HepG2 (cell line): ENCODE measurements around the gene LRRC32. TPM values are rescaled to one million over a fixed set of nuclear protein-coding genes. Genes with fewer than 3 reads are reported as not detected.
"Not testable (repeated sequence)": the region's sequence is repeated elsewhere in the genome, so short reads cannot be mapped to it uniquely, and the experiment has no call there.

Source experiments
- ATAC-seq: fragments of 200-7000 bp; cut with Tn5 transposase; 3 replicates; pipeline ENCODE4 v1.9.1; 2020; ENCODE audit warnings: mild to moderate bottlenecking, moderate library complexity
- BruUV-seq: library from RNA; stranded (reverse); fragments of 400-500 nt; replicated peaks from 2 replicates; lab custom pipeline; 2021; lab: Mats Ljungman, UMichigan
- CTCF ChIA-PET: fragments of 300-600 bp; formaldehyde crosslinking; extraction: SDS; loops from one replicate; lab custom pipeline; 2021; ENCODE audit warnings: low total read pairs, inconsistent platforms, low intra/inter-chr PET ratio; lab: Yijun Ruan, JAX
- POLR2A ChIA-PET: fragments of 350-600 bp; sonication (Branson Sonifier 250); formaldehyde crosslinking; loops from one replicate; lab custom pipeline; 2020; ENCODE audit warnings: antibody characterized with exemption, inconsistent platforms; lab: Yijun Ruan, JAX
- DNase-seq: peaks from one replicate; pipeline ENCODE4 v3.0.0-alpha.2; 2015; ENCODE audit warnings: low spot score
- FAIRE-seq: peaks from 3 replicates; lab custom pipeline; 2011; peaks lifted over from hg19 to GRCh38; lab: Jason Lieb, UNC
- H2AFZ ChIP-seq: one replicate; pipeline ENCODE4 v1.6.1; 2011; ENCODE audit warnings: low read length, inconsistent platforms
- H3K27ac ChIP-seq: fragments of 300-600 bp; 3 replicates; pipeline ENCODE4 v1.8.0; 2011; ENCODE audit warnings: mixed run types, mild to moderate bottlenecking, mixed read lengths, low read length, inconsistent platforms; ENCODE audit not compliant: insufficient read depth; ENCODE audit errors: extremely low read length
- H3K27me3 ChIP-seq, 2 experiments: fragments of 200-600 bp in 1 of 2; 2 replicates in 1 of 2; 3 replicates in 1 of 2; pipeline versions ENCODE4 v1.6.0 to v1.8.0; 2011; ENCODE audit warnings: low read length in 2 of 2, mild to moderate bottlenecking in 2 of 2, moderate library complexity in 2 of 2, inconsistent platforms in 1 of 2; ENCODE audit not compliant: insufficient read depth in 2 of 2, control insufficient read depth in 1 of 2
- H3K36me3 ChIP-seq, 2 experiments: fragments of 200-600 bp in 1 of 2; replicated peaks in 1 of 2; 2 replicates in 1 of 2; 3 replicates in 1 of 2; pipeline versions ENCODE4 v1.5.1 to v1.8.0; 2011; ENCODE audit warnings: low read length in 2 of 2, inconsistent platforms in 1 of 2; ENCODE audit not compliant: insufficient read depth in 2 of 2, control insufficient read depth in 1 of 2
- H3K4me1 ChIP-seq: 2 replicates; pipeline ENCODE4 v1.5.1; 2012; ENCODE audit warnings: low read length, inconsistent platforms; ENCODE audit not compliant: insufficient read depth
- H3K4me2 ChIP-seq: 2 replicates; pipeline ENCODE4 v1.6.0; 2011; ENCODE audit warnings: low read depth, low read length, inconsistent platforms
- H3K4me3 ChIP-seq, 3 experiments: fragments of 200-600 bp in 1 of 3; sonication (generic), shearing (Covaris generic) in 1 of 3; replicated peaks in 1 of 3; 2 replicates each; pipeline ENCODE4 v1.5.1; 2011 to 2016; ENCODE audit warnings: low read length in 3 of 3, inconsistent platforms in 2 of 3, low read depth in 2 of 3, mild to moderate bottlenecking in 2 of 3, control low read depth in 1 of 3, mixed read lengths in 1 of 3; ENCODE audit not compliant: insufficient read depth in 1 of 3
- H3K79me2 ChIP-seq: one replicate; pipeline ENCODE4 v1.6.1; 2011; ENCODE audit warnings: low read length, inconsistent platforms; ENCODE audit not compliant: insufficient read depth
- H3K9ac ChIP-seq: 2 replicates; pipeline ENCODE4 v1.6.0; 2011; ENCODE audit warnings: mild to moderate bottlenecking, low read depth, low read length, inconsistent platforms; ENCODE audit not compliant: insufficient read depth
- H3K9me3 ChIP-seq: 2 replicates; pipeline ENCODE4 v1.5.1; 2012; ENCODE audit warnings: mild to moderate bottlenecking, low read length
- H4K20me1 ChIP-seq: 2 replicates; pipeline ENCODE4 v1.6.0; 2011; ENCODE audit warnings: inconsistent platforms, mild to moderate bottlenecking, low read length, moderate library complexity; ENCODE audit not compliant: insufficient read depth
- GZF1 ChIP-seq: sonication (generic); formaldehyde crosslinking; IDR thresholded peaks from 2 replicates; pipeline ENCODE4 v1.5.1; 2020; ENCODE audit warnings: mild to moderate bottlenecking, missing genetic modification reagents
- IRX3 ChIP-seq: sonication (generic); formaldehyde crosslinking; IDR thresholded peaks from 2 replicates; pipeline ENCODE4 v1.8.1; 2023; ENCODE audit warnings: mild to moderate bottlenecking, low read depth, missing genetic modification reagents, borderline replicate concordance
- ONECUT2 ChIP-seq: sonication (generic); formaldehyde crosslinking; IDR thresholded peaks from 2 replicates; pipeline ENCODE4 v1.4.0; 2020; ENCODE audit warnings: missing genetic modification reagents
- TAF1 ChIP-seq: sonication (generic); formaldehyde crosslinking; IDR thresholded peaks from 2 replicates; pipeline ENCODE4 v1.4.0; 2020; ENCODE audit warnings: missing genetic modification reagents
- ZBTB7B ChIP-seq: sonication (generic); formaldehyde crosslinking; IDR thresholded peaks from 2 replicates; pipeline ENCODE4 v1.4.0; 2020; ENCODE audit warnings: missing genetic modification reagents
- ZFP36L2 ChIP-seq: sonication (generic); formaldehyde crosslinking; IDR thresholded peaks from 2 replicates; pipeline ENCODE4 v1.4.0; 2020; ENCODE audit warnings: missing genetic modification reagents
- ZNF264 ChIP-seq: sonication (generic); formaldehyde crosslinking; IDR thresholded peaks from 2 replicates; pipeline ENCODE4 v1.4.0; 2020; ENCODE audit warnings: missing genetic modification reagents
- ZNF569 ChIP-seq: sonication (generic); formaldehyde crosslinking; IDR thresholded peaks from 2 replicates; pipeline ENCODE4 v1.5.0; 2020; ENCODE audit warnings: mild to moderate bottlenecking, missing genetic modification reagents, moderate library complexity, borderline replicate concordance
- WGBS: methylation state at CpG from one replicate; pipeline ENCODE4 v1.1.6; 2017; ENCODE audit warnings: low lambda C conversion rate; 5-methylcytosine and 5-hydroxymethylcytosine counted together
- in situ Hi-C: cut with HindIII; loops from 2 replicates; pipeline ENCODE4 v1.10.0; 2017; ENCODE audit warnings: low pct_unique_long_range_greater_than_20kb; ENCODE audit not compliant: extremely low pct_ligation_motif_present
- intact Hi-C: fragments of 100-400 bp; cut with micrococcal nuclease; formaldehyde crosslinking; loops from one replicate; pipeline ENCODE4 v1.10.0; 2022; ENCODE audit not compliant: unreplicated experiment
- polyA plus RNA-seq, 8 experiments: library from polyadenylated mRNA; depleted of rRNA in 3 of 8; stranded (reverse) in 7 of 8; unstranded in 1 of 8; fragments of >200 nt; fragmentation: Illumina TruSeq in 4 of 8; extraction: Trizol in 4 of 8; gene quantifications; 2 replicates each; pipeline versions ENCODE4 v1.2.1 to v1.2.3, GENCODE V29; 2011 to 2016; ENCODE audit warnings: low read depth in 4 of 8, missing spikeins in 1 of 8, mixed read lengths in 1 of 8; ENCODE audit not compliant: insufficient read depth in 1 of 8
- total RNA-seq, 5 experiments: library from RNA; depleted of rRNA; stranded (reverse); fragments of >200 nt; fragmentation: Illumina TruSeq; extraction: Trizol; gene quantifications; 2 replicates each; pipeline ENCODE4 v1.2.3, GENCODE V29; 2016; ENCODE audit warnings: low read depth in 1 of 5

Gene LRRC32
- total and polyA plus RNA-seq, 2 of the 13 experiments (the other 11 are each of a cell fraction or from before 2014, with no cell fraction given): 0.07 TPM; not detected in 1

DNA sequence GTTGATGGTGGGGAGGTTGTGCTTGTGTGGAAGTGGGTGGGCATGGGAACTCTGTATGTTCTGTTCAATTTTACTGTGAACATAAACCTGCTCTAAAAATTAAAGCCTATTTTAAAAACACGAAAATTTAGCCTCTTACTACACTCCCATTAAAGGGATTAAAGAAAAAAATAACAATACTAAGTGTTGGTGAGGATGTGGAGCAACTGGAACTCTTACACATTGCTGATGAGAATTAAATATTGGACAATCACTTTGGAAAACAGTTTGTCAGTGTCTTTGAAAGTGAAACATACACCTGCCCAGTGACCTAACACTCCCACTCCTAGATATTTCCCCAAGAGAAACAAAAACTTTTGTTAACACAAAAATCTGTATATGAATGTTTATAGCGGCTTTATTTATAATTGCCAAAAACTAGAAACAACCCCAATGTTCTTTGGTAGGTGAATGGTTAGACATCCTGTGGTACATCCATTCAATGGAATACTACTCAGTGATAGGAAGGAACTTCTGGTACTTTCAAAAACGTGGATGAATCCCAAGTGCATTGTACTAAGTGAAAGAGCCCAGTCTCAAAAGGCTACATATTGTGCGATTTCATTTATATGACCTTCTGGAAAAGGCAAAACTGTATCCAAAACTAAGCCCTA lies 23.5 kb downstream of the LRRC32 start:
- Histone ChIP-seq H3K36me3 (no peaks in the 10 kb centered on the region), H3K27ac (no peak overlapping the region), H3K79me2 (no peaks in the 10 kb centered on the region), H3K4me1 (no peaks in the 10 kb centered on the region), H4K20me1 (no peaks in the 10 kb centered on the region), H3K4me2 (no peak overlapping the region), H3K9ac (no peak overlapping the region), H2AFZ (no peak overlapping the region), H3K9me3 (no peaks in the 10 kb centered on the region), H3K27me3 (peaks cover 0 to 8% of the 10 kb centered on the region in 2 experiments; a peak in 1 of 5 replicates), H3K4me3 (no peak overlapping the region)
- 0% methylated on average over 4 of the region's 4 CpGs for WGBS
- intact Hi-C loops: no loop called here
- FAIRE-seq: no peak
- in situ Hi-C loops: no loop called here
- TF ChIP-seq ZNF264 (CRISPR knock-in tag) (no peak), ZNF569 (CRISPR knock-in tag) (no peak), TAF1 (CRISPR knock-in tag) (no peak), IRX3 (CRISPR knock-in tag) (no peak)
- BruUV-seq: no TSS peak
- ChIA-PET POLR2A (no interaction called here), CTCF (no interaction called here)
- no peak for ATAC-seq
- no peak for DNase-seq

DNA sequence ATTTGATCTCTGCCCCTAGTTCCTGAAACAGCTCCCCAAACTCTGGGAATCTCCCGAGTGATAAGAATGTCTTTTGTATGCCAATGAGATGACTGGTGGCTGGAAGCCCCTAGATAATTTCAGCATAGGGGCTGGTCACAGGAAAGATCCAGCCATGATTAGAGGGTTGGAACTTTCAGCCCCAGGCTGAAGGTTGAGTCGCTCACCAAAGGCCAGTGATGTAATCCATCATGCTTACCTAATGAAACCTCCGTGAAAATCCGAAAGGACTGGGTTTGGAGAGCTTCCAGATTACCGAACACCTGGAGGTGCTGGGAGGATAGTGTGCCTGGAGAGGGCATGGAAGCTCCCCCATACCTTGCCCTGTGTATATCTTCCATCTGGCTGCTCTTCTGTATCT lies 26.0 kb downstream of the LRRC32 start:
- WGBS: 19% methylated on average over 5 of the region's 5 CpGs
- Histone ChIP-seq H3K9ac (no peak overlapping the region), H3K27me3 (peaks cover 1 to 23% of the 10 kb centered on the region in 2 experiments; a peak in 2 of 5 replicates), H3K4me2 (no peak overlapping the region), H4K20me1 (no peaks in the 10 kb centered on the region), H3K79me2 (no peaks in the 10 kb centered on the region), H3K36me3 (no peaks in the 10 kb centered on the region), H3K9me3 (no peaks in the 10 kb centered on the region), H2AFZ (no peak overlapping the region), H3K4me1 (no peaks in the 10 kb centered on the region), H3K4me3 (no peak overlapping the region), H3K27ac (no peak overlapping the region)
- no peak for DNase-seq
- no peak for ATAC-seq
- TF ChIP-seq ZFP36L2 (CRISPR knock-in tag) (no peak), ONECUT2 (CRISPR knock-in tag) (no peak), GZF1 (CRISPR knock-in tag) (no peak), ZBTB7B (CRISPR knock-in tag) (no peak)
- CTCF ChIA-PET: no interaction called here
- no TSS peak for BruUV-seq
- intact Hi-C loops (no loop called here), in situ Hi-C loops (no loop called here)
- no peak for FAIRE-seq
- POLR2A ChIA-PET: no interaction called here

DNA sequence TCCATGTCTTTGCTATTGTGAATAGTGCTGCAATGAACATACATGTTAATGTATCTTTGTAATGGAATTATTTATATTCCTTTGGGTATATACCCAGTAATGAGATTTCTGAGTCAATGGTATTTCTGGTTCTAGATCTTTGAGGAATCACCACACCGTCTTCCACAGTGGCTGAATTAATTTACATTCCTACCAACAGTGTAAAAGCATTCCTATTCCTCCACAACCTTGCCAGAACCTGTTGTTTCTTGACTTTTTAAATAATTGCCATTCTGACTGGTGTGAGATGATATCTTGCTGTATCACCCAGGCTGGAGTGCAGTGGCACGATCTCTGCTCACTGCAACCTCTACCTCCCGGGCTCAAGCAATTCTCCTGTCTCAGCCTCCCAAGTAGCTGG lies 26.8 kb downstream of the LRRC32 start:
- H3K9ac ChIP-seq, intact Hi-C loops, DNase-seq, H3K4me2 ChIP-seq, in situ Hi-C loops, FAIRE-seq, H3K79me2 ChIP-seq, POLR2A ChIA-PET, H3K4me3 ChIP-seq, H3K36me3 ChIP-seq, H3K4me1 ChIP-seq, H4K20me1 ChIP-seq, H3K9me3 ChIP-seq, H3K27ac ChIP-seq, CTCF ChIA-PET, BruUV-seq, H2AFZ ChIP-seq, ATAC-seq: not testable (repeated sequence)
- 63% methylated on average over 3 of the region's 3 CpGs for WGBS
- peaks cover 1 to 31% of the 10 kb centered on the region in 2 experiments; a peak in 3 of 5 replicates for H3K27me3 ChIP-seq
